CD4-positive, alpha-beta T cell treated with Interleukin-6 at 100 ng/mL for 8 hours (primary cell): ENCODE results near the gene UBE2H.
"Not testable (repeated sequence)": the region's sequence is repeated elsewhere in the genome, so short reads cannot be mapped to it uniquely, and the experiment has no call there.

Experiments used
- DNase-seq: peaks from one replicate; pipeline ENCODE4 v3.0.0-alpha.2; 2020; ENCODE audit warnings: mixed read lengths, low spot score

The UBE2H gene

DNA sequence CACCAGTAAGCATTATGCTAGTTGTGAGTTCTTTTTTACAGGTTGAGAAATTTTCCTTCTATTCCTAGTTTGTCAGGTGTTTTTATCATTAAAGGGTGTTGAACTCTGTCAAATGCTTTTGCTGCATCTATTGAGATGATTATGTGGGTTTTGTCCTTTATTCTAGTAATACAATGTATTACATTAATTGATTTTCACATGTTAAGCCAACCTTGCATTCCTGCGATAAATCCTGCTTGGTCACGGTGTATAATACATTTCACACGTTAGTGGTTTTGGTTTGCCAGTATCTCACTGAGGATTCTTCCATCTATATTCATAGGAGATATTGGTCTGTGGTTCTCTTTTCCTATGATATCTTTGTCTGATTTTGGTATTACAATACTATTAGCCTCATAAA is 136.0 kb downstream of the UBE2H start:
- DNase-seq: no peak

DNA sequence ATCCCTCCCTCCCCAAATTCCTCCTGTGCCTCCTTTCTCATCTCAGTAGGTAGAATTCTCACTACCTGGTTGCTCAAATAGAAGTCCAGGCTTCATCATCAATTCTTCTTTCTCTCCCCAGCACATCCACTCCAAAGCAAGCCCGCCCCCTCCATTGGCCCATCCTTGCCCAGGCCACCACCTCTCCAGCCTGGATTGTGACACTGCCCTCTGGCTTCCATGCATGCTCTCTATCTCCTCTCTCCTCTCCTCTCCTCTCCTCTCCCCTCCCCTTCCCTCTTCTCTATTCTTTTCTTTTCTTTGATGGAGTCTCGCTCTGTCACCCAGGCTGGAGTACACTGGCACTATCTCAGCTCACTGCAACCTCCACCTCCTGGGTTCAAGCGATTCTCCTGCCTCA is 144.9 kb downstream of the UBE2H start:
- DNase-seq: no peak

DNA sequence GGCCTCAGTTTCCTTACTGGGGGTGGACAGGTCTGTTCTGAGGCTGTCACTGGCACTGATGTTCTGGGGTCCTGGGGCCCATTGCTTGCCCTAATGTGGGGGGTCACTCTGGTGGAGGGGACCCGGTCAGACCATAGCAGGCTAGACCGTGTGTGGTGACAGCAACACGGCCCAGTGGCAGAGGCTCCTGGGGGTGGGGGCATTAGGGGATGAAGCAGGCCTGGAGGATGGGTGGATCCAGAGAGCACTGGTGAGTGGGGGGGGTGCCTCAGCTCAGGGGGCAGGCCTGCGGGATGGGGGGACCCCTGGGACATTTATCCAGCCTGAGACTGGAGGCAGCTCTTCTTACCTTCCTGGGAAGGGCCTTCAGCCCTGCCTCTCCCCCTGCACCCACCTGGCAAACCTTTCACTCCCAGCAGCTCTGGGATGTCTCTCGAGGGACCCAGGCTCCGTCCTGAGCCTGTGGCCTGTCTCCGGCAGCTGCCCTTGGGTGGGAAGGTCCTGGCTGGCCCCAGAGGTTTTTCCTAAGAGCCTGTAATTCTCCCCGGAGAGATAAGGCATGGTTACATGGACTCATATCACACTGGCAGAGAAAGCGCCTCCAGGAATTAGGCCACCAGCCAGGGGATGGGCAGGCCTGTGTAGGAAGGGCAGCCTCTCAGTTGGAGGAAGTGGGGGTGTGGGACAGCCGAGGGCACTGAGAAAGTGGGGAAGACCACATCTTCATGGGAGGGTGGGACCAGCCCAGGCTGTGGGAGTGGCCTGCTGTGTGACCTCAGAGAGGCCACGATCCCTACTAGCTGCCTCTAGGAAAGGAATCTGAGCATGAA is 147.7 kb downstream of the UBE2H start:
- no peak for DNase-seq

DNA sequence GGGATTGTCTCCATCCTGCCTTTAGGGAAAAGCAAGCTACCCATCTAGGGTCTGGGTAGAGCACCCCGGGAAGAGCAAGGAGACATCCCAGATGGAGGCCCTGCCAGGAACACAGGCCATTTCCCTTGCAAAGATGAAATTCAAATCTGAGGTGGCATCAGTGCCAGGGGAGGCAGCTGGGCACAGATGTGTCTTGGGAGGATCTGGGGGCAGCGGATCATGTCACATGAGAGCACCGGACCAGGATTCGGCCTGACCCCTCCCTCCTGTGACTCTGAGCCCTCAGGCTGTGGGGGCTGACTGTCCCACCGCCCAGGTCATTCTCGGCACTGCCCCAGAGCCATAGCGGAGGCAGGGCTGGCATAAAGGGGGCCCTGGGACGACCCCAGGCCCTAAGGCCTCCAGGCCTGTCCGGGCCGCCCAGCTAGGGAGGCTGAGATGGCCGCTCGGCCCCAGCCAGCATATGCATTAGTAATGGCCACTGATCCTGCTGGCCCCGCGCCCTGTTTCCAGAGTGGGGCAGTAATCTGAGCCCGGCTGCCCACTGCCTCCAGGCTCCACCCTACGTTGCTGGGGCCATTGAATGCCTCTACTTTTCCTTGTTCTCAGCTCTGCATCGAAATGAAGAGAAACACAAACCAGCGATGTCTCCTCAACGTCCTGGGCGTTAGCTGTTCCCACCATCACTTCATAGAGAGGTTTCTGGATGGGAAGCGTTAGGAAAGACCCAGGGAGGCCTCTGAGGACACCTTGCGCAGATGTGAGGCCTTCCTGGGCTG is 148.5 kb downstream of the UBE2H start:
- no peak for DNase-seq

GRCh38 chr7:129803546-129804081 is 149.1 kb downstream of the UBE2H start:
- no peak for DNase-seq

GRCh38 chr7:129801882-129802281 is 150.9 kb downstream of the UBE2H start:
- no peak for DNase-seq

- DNase-seq: no peak
Observed at GRCh38 chr7:129800901-129801300, 151.9 kb downstream of the UBE2H start.

- no peak for DNase-seq
Observed at GRCh38 chr7:129799350-129799955, 153.3 kb downstream of the UBE2H start.

DNA sequence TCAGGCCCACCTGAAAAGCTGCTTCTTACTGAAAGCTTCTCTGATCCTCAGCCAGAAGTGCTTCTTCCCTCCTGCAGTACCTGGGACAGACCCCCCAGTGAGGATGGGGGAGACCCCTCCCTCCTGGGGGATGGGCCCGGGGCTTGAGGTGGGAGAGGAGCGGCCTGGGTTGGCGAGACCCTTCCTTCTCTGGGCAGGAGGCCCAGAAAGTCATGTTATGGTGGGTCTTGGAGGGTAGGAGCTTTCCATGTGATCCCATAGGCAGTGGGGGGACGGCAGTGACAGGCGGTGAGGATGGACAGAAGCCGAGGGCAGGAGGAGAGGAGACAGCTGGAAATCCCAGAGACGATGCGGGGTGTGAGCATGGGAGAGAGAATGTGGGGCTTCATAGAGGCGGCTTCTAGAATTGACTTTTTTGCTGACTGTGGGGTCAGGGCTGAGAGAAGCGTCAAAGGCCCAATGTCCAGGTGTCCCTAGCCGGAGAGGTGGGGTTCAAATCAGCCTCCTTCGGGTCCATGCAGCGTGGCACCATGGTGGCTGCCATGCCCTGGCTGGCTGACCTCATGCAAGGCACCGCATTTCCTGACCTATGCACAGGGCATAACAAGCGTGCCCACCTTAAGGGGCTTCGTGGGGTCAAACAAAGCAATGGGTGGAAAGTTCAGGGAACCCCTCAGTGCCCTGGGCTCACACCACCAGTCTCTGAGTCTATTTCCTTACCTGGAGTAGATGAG is 154.0 kb downstream of the UBE2H start:
- DNase-seq: no peak

- DNase-seq: no peak
Observed at GRCh38 chr7:129797214-129797789, 155.5 kb downstream of the UBE2H start.

DNA sequence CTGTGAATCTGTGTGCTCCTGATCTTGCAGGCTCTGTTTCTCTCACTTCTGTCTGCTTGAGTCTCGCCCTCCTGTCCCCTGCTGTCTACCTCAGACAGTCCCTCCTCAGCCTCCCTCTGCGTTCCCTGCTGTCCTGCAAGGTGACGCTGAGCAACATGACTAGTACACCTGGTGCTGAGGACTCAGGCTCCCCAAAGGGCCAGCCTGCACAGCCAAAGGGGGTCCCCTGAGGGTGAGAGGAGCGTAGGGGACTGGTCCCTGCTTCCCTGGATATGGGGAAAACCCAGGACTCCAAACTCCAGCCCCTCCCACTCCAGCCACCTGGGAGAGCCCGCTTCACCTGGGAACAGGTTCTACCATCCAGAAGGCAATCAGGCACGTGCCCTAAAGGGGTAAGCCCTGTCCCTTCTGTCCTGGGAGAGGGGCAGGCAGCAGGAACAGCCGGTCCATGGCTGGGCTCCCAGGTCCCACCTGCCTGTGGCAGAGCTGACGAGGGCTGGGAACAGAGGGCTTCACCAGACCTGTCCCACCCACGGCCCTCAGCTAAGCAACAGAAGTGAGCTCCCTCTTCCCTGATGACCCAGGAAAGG is 156.5 kb downstream of the UBE2H start:
- DNase-seq: no peak

DNA sequence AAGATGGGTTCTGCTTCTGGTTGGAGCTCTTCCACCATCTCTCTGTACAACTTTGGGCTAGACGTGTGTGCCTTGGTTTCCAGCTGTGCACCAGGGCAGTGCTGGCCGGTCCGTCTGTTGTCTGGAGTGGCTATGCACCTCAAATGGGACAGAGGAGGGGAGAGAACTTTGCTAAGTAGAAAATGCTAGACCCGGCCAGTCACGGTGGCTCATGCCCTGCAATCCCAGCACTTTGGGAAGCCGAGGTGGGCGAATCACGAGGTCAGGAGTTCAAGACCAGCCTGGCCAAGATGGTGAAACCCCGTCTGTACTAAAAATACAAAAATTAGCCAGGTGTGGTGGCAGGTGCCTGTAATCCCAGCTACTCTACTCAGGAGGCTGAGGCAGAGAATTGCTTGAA is 158.3 kb downstream of the UBE2H start:
- not testable (repeated sequence) for DNase-seq

DNA sequence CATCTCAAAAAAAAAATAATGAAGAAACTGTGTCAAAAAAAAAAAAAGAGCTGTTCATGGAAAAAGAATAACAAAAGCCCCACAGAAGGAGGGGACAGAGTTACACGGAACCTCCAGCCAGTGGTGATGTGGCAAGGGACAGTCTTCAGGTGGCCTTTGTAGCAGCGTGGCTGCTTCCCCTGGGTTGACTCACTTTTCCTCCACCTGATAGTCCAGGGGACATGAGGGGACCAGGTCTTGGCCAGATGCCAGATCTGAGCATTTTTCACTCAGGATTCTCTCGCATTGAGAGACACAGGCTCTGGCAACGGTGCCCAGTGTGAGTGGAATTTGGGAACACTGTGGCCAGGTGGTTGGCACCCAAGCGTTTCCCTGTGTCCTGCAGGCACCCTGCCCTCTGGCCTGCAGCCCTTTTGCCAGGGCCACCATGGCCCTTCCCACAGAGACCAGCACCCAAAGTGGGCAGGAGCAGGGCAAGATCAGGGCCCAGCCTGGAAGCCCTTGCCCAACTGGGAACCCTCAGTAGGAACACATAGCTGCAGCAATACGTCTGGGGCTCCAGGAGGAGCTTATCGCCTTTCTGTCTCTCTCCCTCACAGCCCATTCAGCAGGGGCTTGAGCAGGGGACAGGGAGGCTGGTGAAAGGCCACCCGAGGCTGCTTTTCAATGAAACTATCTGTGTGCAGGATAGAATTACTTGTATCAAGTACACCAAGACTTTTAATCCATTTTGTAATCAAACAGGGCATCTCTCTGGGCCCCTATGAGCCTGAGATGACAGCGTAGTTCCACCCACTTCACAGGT is 159.1 kb downstream of the UBE2H start:
- DNase-seq: no peak

DNA sequence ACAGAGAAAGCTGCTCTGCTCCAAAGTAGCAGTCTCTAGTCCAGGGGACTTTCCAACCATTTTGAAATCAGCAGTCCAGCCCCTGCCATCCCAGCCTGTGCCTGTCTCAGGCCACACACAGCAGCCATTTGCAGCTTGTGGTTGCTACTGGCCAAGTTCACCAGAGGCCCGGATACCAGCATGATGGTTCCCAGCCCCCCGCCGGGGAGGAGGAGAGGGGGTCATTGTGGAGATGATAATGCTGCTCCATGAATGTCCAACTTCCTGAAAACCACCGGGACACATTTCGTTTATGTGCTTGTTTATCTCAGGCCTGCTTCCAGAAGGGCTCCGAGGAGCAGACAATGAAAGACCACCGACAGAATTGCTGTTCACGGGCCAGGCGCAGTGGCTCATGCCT is 160.0 kb downstream of the UBE2H start:
- DNase-seq: no peak

DNA sequence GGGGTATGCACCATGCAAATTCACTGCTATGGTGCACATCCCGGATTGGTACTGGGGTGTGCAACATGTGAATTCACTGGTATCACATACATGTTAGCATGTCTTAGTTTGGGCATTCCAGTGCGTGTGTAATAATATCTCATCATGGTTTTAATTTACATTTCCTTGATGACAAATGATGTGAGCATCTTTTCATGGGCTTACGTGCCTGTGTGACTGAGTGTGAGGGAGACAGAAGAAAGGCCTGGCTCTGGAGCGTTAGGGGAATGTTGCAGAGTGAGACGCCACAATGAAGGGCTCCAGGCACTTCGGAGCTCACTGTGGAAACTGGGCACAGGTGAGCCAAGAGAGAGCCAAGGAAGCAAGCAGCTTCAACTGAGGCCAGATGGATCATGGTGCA is 162.6 kb downstream of the UBE2H start:
- no peak for DNase-seq

- no peak for DNase-seq
Observed at GRCh38 chr7:129789652-129790051, 163.1 kb downstream of the UBE2H start.

DNA sequence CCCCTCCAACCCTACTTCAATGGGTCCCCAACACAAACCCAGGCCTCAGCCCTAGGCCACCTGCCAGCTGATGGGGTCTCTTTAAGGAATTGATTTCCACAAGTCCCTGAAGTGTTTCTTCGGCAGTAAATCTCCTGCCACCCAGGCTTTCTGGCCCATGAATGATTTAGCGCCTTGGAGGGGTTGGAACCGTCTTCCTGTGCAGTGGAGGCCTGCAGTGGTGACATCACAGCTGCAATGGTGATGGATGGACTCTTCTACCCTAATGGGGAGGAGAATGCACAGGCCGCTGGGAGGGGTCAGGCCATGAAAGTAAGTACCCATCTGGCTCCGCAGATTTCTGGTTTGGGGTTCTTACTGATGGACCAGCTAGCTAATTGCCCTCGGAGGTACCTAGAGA is 163.8 kb downstream of the UBE2H start:
- no peak for DNase-seq

DNA sequence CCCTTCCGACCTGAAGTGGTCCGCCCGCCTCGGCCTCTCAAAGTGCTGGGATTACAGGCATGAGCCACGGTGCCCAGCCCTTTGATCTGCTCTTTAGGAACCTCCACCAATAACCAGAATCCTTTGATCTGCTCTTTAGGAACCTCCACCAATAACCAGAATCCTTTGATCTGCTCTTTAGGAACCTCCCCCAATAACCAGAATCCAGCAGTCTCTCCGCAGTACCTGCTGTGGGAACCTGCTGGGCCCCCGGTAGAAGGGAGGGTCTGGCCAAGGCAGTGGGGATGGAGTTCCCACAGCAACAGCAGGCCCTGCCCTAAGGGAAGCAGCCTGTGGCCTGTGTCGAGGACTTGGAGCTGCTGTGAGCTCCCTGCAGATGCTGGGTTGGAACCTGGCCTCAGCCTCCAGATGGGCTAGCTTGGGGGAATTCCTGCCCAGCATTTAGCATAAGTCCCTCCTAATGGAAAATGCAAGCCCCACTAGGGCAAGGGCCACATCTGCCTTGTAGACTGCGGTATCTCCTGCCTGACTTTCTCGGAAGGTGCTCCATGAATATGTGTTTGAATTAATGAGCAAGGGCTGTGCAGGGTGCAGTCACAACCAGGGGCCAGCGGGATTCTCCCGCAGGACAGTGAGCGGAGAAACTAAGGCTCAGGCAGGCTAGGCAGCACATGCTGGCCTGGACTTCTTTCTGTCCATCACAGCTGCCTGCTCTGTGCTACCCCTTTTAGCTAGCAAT is 165.8 kb downstream of the UBE2H start:
- DNase-seq: no peak

GRCh38 chr7:129785685-129786514 is 166.9 kb downstream of the UBE2H start:
- DNase-seq: no peak
